T-helper 17 cell (primary cell): ENCODE measurements around the gene FNTB. TPM values are rescaled to one million over a fixed set of nuclear protein-coding genes. Genes with fewer than 3 reads are reported as not detected.

Source experiments
- ATAC-seq: fragments of 150-1000 bp; cut with Tn5 transposase; 2 replicates; pipeline ENCODE4 v1.10.0; 2021; ENCODE audit warnings: mild to moderate bottlenecking, moderate library complexity
- DNase-seq, 3 donors: peaks; one replicate each; pipeline versions ENCODE4 v3.0.0 to v3.0.0-alpha.2; 2020 to 2021
- H3K9me3 ChIP-seq: one replicate; pipeline ENCODE4 v1.7.0; 2013; ENCODE audit warnings: low read length, mild to moderate bottlenecking; ENCODE audit not compliant: control insufficient read depth, poor library complexity, severe bottlenecking
- H3K27ac Mint-ChIP-seq: one replicate; pipeline ENCODE4 v1.8.0; 2022; ENCODE audit warnings: mild to moderate bottlenecking, moderate library complexity, mixed read lengths
- H3K27me3 Mint-ChIP-seq: one replicate; pipeline ENCODE4 v1.8.0; 2022; ENCODE audit warnings: mixed read lengths
- H3K36me3 Mint-ChIP-seq: one replicate; pipeline ENCODE4 v1.8.0; 2022; ENCODE audit warnings: low read depth, mixed read lengths
- H3K4me1 Mint-ChIP-seq: one replicate; pipeline ENCODE4 v1.8.0; 2022; ENCODE audit warnings: mild to moderate bottlenecking, mixed read lengths
- H3K4me3 Mint-ChIP-seq: one replicate; pipeline ENCODE4 v1.8.0; 2022; ENCODE audit warnings: mild to moderate bottlenecking, moderate library complexity, mixed read lengths
- total RNA-seq, 4 donors: library from RNA in 2 of 4; stranded (reverse) in 2 of 4; gene quantifications; one replicate each; pipeline ENCODE4 v1.2.3 and lab custom pipeline; 2022 to 2026

The FNTB gene
- total RNA-seq, 2 donors from 2014 or later = 14.2 to 22.5 TPM

GRCh38 chr14:64958201-64958600 is 28.5 kb upstream of the FNTB start:
- DNase-seq = no peak
- Mint-ChIP-seq H3K27me3 (no peaks in the 10 kb centered on the region), H3K36me3 (no peaks in the 10 kb centered on the region), H3K4me3 (no peak overlapping the region), H3K4me1 (peaks cover 18% of the 10 kb centered on the region), H3K27ac (no peak overlapping the region)
- no peaks in the 10 kb centered on the region for H3K9me3 ChIP-seq
- ATAC-seq = no peak

- Mint-ChIP-seq H3K27ac (no peak overlapping the region), H3K4me1 (peaks cover 16% of the 10 kb centered on the region)
- ATAC-seq = no peak
These were observed 28.0 kb upstream of the FNTB start for GRCh38 chr14:64958743-64959142.

DNA sequence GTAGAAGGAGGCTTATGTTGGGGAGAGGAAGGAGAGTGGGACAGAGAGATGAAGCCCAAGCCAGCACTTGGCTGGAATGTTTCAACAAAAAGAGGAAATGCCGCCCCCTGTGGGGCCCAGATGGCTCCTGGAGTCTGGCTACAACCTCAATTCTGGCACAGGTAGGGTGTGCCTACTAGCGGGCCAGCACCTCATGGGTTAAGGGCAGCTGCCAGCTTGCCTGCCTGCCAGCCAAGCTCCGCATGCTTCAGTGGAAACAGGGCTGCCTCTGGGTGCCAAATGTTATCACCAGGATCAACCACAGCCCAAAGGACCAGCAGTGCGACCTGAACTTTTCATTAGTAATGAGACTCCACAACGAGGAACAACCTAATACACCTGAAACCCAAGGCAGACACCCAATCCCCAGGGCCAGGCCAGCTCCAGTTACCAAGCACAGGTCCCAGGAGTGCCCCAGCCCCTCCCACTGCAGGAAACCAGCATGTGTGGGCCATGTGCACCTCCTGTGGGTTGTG is 25.9 kb upstream of the FNTB start:
- Mint-ChIP-seq H3K4me3 (no peak overlapping the region), H3K4me1 (peaks cover 10% of the 10 kb centered on the region), H3K36me3 (peaks cover 3% of the 10 kb centered on the region), H3K27ac (no peak overlapping the region), H3K27me3 (no peaks in the 10 kb centered on the region)
- DNase-seq (no peak), ATAC-seq (peak; percentile 18)
- no peaks in the 10 kb centered on the region for H3K9me3 ChIP-seq

More at GRCh38 chr14:64958743-64959142, 28.0 kb upstream of the FNTB start:
- no peaks in the 10 kb centered on the region for H3K36me3 Mint-ChIP-seq
- H3K9me3 ChIP-seq = no peaks in the 10 kb centered on the region
- peak overlapping the region; percentile 36 for H3K4me3 Mint-ChIP-seq
- no peak for DNase-seq
- no peaks in the 10 kb centered on the region for H3K27me3 Mint-ChIP-seq

- peaks cover 14% of the 10 kb centered on the region for H3K4me1 Mint-ChIP-seq
- H3K36me3 Mint-ChIP-seq = peaks cover 3% of the 10 kb centered on the region
- no peaks in the 10 kb centered on the region for H3K9me3 ChIP-seq
- DNase-seq (no peak), ATAC-seq (no peak)
- H3K27ac Mint-ChIP-seq = no peak overlapping the region
- no peaks in the 10 kb centered on the region for H3K27me3 Mint-ChIP-seq
- H3K4me3 Mint-ChIP-seq = no peak overlapping the region
These were observed 23.1 kb upstream of the FNTB start for GRCh38 chr14:64963611-64964010.

DNA sequence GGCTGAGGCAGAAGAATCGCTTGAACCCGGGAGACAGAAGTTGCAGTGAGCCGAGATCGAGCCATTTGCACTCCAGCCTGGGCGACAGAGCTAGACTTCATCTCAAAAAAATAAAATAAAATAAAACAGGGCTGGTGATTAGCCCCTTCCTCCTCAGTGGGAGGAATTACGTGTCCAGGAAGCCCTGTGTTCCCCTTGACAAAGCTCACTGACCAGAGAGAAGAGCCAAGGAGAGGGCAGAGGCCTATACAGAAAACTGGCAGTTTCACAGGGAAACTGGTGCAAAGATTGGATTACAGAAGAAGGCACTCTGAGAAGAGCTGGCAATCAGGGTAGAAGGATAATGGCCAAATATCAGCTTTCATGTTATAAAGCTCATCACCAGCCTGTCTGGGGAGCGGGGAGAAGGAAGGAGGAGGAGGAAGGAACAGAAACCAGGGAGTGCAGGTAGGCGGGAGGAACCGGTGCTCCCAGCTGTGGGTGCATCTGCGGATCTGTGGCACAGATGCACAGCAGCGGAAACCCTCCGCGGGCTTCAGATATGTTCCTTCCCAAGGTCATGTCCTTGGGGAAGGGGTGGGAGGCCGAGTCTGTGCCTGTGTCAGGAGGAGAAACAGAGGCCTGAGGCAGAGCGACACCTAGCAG is 21.2 kb upstream of the FNTB start:
- Mint-ChIP-seq H3K36me3 (peaks cover 3% of the 10 kb centered on the region), H3K4me3 (no peak overlapping the region), H3K27me3 (no peaks in the 10 kb centered on the region), H3K27ac (no peak overlapping the region), H3K4me1 (peaks cover 16% of the 10 kb centered on the region)
- ATAC-seq = no peak
- H3K9me3 ChIP-seq = no peaks in the 10 kb centered on the region
- no peak for DNase-seq

DNA sequence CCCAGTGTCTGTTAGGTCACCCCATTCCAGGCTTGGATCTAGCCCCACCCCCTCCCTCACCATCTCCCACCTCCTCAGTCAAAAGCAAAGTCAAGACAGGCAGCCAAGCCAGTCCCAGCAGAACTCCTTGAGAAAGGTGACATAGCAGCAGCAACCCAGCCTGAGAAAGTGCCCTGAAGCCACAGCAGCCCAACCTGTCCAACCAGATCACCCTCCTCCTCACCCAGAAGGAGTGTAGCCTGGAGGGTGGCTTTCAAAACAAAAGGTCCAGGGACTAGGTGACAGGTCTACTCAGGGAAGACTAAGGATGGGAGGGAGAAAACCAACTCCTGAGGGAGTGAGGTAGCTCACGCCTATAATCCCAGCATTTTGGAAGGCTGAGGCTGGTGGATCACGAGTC is 19.7 kb upstream of the FNTB start:
- DNase-seq (no peak), ATAC-seq (no peak)
- Mint-ChIP-seq H3K27me3 (no peaks in the 10 kb centered on the region), H3K36me3 (peaks cover 3% of the 10 kb centered on the region), H3K27ac (no peak overlapping the region), H3K4me1 (peaks cover 20% of the 10 kb centered on the region), H3K4me3 (no peak overlapping the region)
- no peaks in the 10 kb centered on the region for H3K9me3 ChIP-seq

DNA sequence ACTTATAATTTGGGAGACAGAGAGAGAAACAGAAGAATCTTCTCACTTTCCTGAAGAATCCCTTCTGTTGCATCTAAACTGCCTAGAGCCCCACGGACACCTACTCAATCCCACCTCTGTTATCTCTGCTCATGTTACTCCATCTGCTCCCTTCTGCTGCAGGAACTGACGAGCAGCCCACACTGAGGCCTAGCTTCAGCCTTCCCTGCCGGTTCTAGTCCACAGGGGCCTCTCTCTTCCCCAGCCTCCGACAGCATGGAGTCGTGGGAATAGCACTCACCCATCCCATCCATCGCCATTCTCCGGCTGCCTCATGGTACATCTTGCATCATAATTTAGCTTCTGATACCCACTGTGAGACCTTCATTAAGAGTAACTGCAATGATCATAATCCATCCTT is 18.5 kb upstream of the FNTB start:
- Mint-ChIP-seq H3K27me3 (no peaks in the 10 kb centered on the region), H3K4me1 (peaks cover 17% of the 10 kb centered on the region), H3K36me3 (peaks cover 3% of the 10 kb centered on the region), H3K27ac (no peak overlapping the region), H3K4me3 (no peak overlapping the region)
- H3K9me3 ChIP-seq = no peaks in the 10 kb centered on the region
- no peak for ATAC-seq
- DNase-seq = no peak

- no peaks in the 10 kb centered on the region for H3K9me3 ChIP-seq
- no peak overlapping the region for H3K4me3 Mint-ChIP-seq
- H3K27me3 Mint-ChIP-seq = no peaks in the 10 kb centered on the region
- no peak overlapping the region for H3K27ac Mint-ChIP-seq
- peaks cover 3% of the 10 kb centered on the region for H3K36me3 Mint-ChIP-seq
- H3K4me1 Mint-ChIP-seq = peaks cover 17% of the 10 kb centered on the region
- ATAC-seq (no peak), DNase-seq (no peak)
These were observed 18.0 kb upstream of the FNTB start for GRCh38 chr14:64968651-64969050.

GRCh38 chr14:64970041-64970440 is 16.7 kb upstream of the FNTB start:
- DNase-seq (no peak), ATAC-seq (no peak)
- Mint-ChIP-seq H3K4me3 (peak overlapping the region; percentile 79), H3K36me3 (no peaks in the 10 kb centered on the region), H3K4me1 (peaks cover 17% of the 10 kb centered on the region), H3K27me3 (no peaks in the 10 kb centered on the region), H3K27ac (no peak overlapping the region)
- H3K9me3 ChIP-seq = no peaks in the 10 kb centered on the region

- ATAC-seq (no peak), DNase-seq (no peak)
- H3K27ac Mint-ChIP-seq = no peak overlapping the region
- no peaks in the 10 kb centered on the region for H3K9me3 ChIP-seq
- H3K27me3 Mint-ChIP-seq = no peaks in the 10 kb centered on the region
- H3K36me3 Mint-ChIP-seq = no peaks in the 10 kb centered on the region
- H3K4me3 Mint-ChIP-seq = peak overlapping the region; percentile 79
- peaks cover 14% of the 10 kb centered on the region for H3K4me1 Mint-ChIP-seq
These were observed 15.8 kb upstream of the FNTB start for GRCh38 chr14:64970776-64971477.

- no peaks in the 10 kb centered on the region for H3K36me3 Mint-ChIP-seq
These were observed 15.2 kb upstream of the FNTB start for GRCh38 chr14:64971491-64971942.

DNA sequence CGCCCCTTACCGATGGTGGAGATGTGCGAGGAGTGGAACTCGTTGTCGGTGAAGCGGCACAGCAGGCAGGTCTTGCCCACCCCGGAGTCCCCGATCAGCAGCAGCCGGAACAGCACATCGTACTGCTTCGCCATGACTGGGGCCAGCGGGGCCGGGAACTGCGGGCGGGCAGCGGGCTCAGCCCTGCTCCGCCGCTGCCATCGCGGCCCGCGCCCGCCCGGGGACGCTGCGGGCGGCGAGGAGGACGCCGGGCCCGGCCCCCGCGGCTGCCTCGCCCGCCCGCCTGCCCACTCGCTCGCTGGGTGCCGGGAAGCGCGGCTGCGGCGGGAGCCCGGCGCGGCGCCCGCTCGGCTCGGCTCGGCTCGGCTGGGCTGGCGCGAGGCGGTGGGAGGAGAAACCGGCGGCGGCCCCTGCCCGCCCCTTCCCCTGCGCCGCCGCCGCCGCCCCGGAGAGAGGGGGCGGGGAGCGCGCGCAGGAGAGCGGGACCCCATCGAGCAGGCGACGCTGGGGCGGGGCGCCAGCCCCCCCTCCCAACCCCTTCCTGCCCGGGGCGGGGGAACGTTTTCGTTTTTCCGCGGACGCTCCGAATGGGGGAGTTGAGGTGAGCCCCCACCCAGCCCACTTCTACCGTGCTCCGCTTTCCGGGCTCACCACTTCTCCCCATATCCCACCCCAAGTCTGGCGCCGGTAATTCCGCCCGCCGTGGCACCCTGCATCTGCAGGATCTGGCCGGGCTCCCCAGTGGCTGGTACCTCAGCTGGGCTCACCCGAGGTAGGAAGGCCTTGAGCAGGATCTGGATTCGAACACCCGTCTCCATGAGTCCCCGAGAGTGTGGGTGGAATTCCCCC is 14.5 kb upstream of the FNTB start, which contains the start of gene RAB15:
Gene RAB15, minus strand, starts transcription at position 394 of the 849 bp plus-strand sequence. Its CDS starts 260 bp downstream, at position 134.
- Mint-ChIP-seq H3K27me3 (no peaks in the 10 kb centered on the region), H3K4me1 (peaks cover 14% of the 10 kb centered on the region), H3K36me3 (no peaks in the 10 kb centered on the region), H3K27ac (peak within 1 kb of the TSS; percentile 74), H3K4me3 (peak within 1 kb of the TSS; percentile 92)
- H3K9me3 ChIP-seq = no peaks in the 10 kb centered on the region
- ATAC-seq (peak; percentile 70), DNase-seq (peak; percentile 27 to 52 (median 40))

More at GRCh38 chr14:64971491-64971942, 15.2 kb upstream of the FNTB start:
- Mint-ChIP-seq H3K4me1 (peaks cover 14% of the 10 kb centered on the region), H3K27ac (no peak overlapping the region), H3K27me3 (no peaks in the 10 kb centered on the region), H3K4me3 (peak overlapping the region; percentile 79)
- no peak for ATAC-seq
- no peak for DNase-seq
- H3K9me3 ChIP-seq = no peaks in the 10 kb centered on the region

DNA sequence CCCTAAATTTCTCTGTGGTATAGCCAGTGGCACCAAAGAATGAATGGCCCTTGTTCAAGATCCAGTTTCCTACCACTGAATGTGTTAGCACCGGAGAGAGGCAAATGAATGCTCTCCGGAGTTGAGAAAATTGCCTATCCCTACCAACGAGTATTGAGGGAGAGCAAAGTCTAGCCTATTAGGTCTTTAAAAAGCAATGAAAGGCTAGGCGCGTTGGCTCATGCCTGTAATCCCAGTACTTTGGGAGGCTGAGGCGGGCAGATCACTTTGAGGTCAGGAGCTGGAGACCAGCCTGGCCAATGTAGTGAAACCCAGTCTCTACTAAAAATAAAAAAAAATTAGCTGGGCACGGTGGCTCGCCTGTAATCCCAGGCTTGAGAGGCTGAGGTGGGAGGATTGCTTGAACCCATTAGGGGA is 13.7 kb upstream of the FNTB start:
- H3K27ac Mint-ChIP-seq = peak overlapping the region; percentile 74
- no peaks in the 10 kb centered on the region for H3K9me3 ChIP-seq
- ATAC-seq (no peak), DNase-seq (no peak)
- peaks cover 14% of the 10 kb centered on the region for H3K4me1 Mint-ChIP-seq
- no peaks in the 10 kb centered on the region for H3K36me3 Mint-ChIP-seq
- H3K4me3 Mint-ChIP-seq = peak overlapping the region; percentile 92
- no peaks in the 10 kb centered on the region for H3K27me3 Mint-ChIP-seq
